Upper lobe of left lung (tissue), 4 donors: ENCODE results near the gene FBRSL1.

Experiments used
- CTCF ChIP-seq, 6 experiments: fragments of 450-650 bp in 4 of 6; fragments of 200-600 bp in 2 of 6; sonication (generic) in 2 of 6; IDR thresholded peaks; one replicate each; pipeline ENCODE4 v1.5.1; 2016 to 2019; ENCODE audit warnings: antibody characterized with exemption in 6 of 6
- POLR2A ChIP-seq, 4 donors: fragments of 450-650 bp; IDR thresholded peaks; one replicate each; pipeline ENCODE4 v1.5.1; 2016 to 2017; ENCODE audit warnings: antibody characterized with exemption in 4 of 4, mild to moderate bottlenecking in 2 of 4

- TF ChIP-seq CTCF (IDR thresholded peaks at IDR 0.05) (peak; percentile 56 to 69 (median 64)), POLR2A (IDR thresholded peaks at IDR 0.05) (no peak)
Measured at GRCh38 chr12:132560614-132561426, 70.9 kb downstream of the FBRSL1 start.
